GM18907 (cell line): ENCODE measurements around the gene IL17B.

ENCODE experiments used
- ATAC-seq: cut with Tn5 transposase; IDR thresholded peaks from one replicate; pipeline ENCODE4 v1.9.1; 2021; ENCODE audit warnings: mild to moderate bottlenecking, moderate library complexity; ENCODE audit not compliant: unreplicated experiment

The IL17B gene

GRCh38 chr5:149379177-149379761 lies at the start of gene IL17B:
IL17B (minus strand) TSS chr5:149379292; CDS start chr5:149379225, 67 bp downstream.
- ATAC-seq = no peak

- ATAC-seq = no peak
These were observed 48.9 kb upstream of the IL17B start for GRCh38 chr5:149428032-149428431.

GRCh38 chr5:149427374-149427773 lies 48.3 kb upstream of the IL17B start:
- ATAC-seq = no peak

- no peak for ATAC-seq
These were observed 47.8 kb upstream of the IL17B start for GRCh38 chr5:149426931-149427330.

- no peak for ATAC-seq
These were observed 46.6 kb upstream of the IL17B start for GRCh38 chr5:149425729-149426128.

GRCh38 chr5:149424371-149425315 lies 45.6 kb upstream of the IL17B start:
- ATAC-seq = no peak

GRCh38 chr5:149423794-149424268 lies 44.7 kb upstream of the IL17B start:
- ATAC-seq = no peak

- no peak for ATAC-seq
These were observed 44.1 kb upstream of the IL17B start for GRCh38 chr5:149423049-149423793.

GRCh38 chr5:149422366-149423048 lies 43.4 kb upstream of the IL17B start:
- ATAC-seq = no peak

GRCh38 chr5:149421834-149422233 lies 42.7 kb upstream of the IL17B start:
- ATAC-seq = no peak

GRCh38 chr5:149421372-149421685 lies 42.2 kb upstream of the IL17B start:
- ATAC-seq = no peak

- no peak for ATAC-seq
These were observed 41.7 kb upstream of the IL17B start for GRCh38 chr5:149420545-149421371.

GRCh38 chr5:149419859-149420544 lies 40.9 kb upstream of the IL17B start:
- ATAC-seq = no peak

GRCh38 chr5:149419532-149419858 lies 40.4 kb upstream of the IL17B start:
- no peak for ATAC-seq

- no peak for ATAC-seq
These were observed 39.9 kb upstream of the IL17B start for GRCh38 chr5:149418910-149419531.

GRCh38 chr5:149417711-149418368 lies 38.7 kb upstream of the IL17B start:
- no peak for ATAC-seq

GRCh38 chr5:149416987-149417710 lies 38.1 kb upstream of the IL17B start:
- ATAC-seq = no peak
